Fibroblast of skin of abdomen (primary cell): ENCODE measurements around the gene POMT1.
A peak's percentile ranks its signal among the peaks of the same experiment; 100 is the strongest.

ENCODE experiments used
- DNase-seq: peaks from one replicate; pipeline ENCODE4 v3.0.0-alpha.2; 2013

POMT1 gene

GRCh38 chr9:131554843-131555351, 52.2 kb downstream of the POMT1 start:
- DNase-seq, result no peak

GRCh38 chr9:131555841-131556673, 53.3 kb downstream of the POMT1 start:
- DNase-seq, result no peak

GRCh38 chr9:131557855-131558548, 55.3 kb downstream of the POMT1 start:
- no peak for DNase-seq

GRCh38 chr9:131559421-131560000, 56.8 kb downstream of the POMT1 start:
- DNase-seq, result no peak

- peak; percentile 26 for DNase-seq
Measured at GRCh38 chr9:131562032-131562959, 59.6 kb downstream of the POMT1 start.

- DNase-seq, result no peak
Measured at GRCh38 chr9:131565369-131565768, 62.7 kb downstream of the POMT1 start.

GRCh38 chr9:131566158-131566557, 63.4 kb downstream of the POMT1 start:
- no peak for DNase-seq

- DNase-seq, result no peak
Measured at GRCh38 chr9:131567910-131568309, 65.2 kb downstream of the POMT1 start.
